Mesenchymal stem cell (in vitro differentiated cells and primary cell): Measurements from ENCODE around the gene SEPTIN2. TPM values are rescaled to one million over a fixed set of nuclear protein-coding genes. Genes with fewer than 3 reads are reported as not detected.

Source experiments
- DNase-seq: peaks from one replicate; pipeline ENCODE4 v3.0.0-alpha.2; 2013
- H2AFZ ChIP-seq: one replicate; pipeline ENCODE4 v1.6.1; 2013; ENCODE audit warnings: low read depth, mild to moderate bottlenecking, control low read depth, inconsistent platforms, low read length, moderate library complexity
- H2AK5ac ChIP-seq: 2 replicates; pipeline ENCODE4 v1.6.1; 2013; ENCODE audit warnings: low read length, moderate library complexity, mild to moderate bottlenecking, inconsistent platforms; ENCODE audit not compliant: severe bottlenecking
- H2BK120ac ChIP-seq: one replicate; pipeline ENCODE4 v1.6.1; 2013; ENCODE audit warnings: low read depth, mild to moderate bottlenecking, inconsistent platforms, low read length, moderate library complexity
- H2BK12ac ChIP-seq, 2 experiments: one replicate each; pipeline ENCODE4 v1.6.1; 2013; ENCODE audit warnings: inconsistent platforms in 2 of 2, low read length in 2 of 2, mild to moderate bottlenecking in 2 of 2, moderate library complexity in 2 of 2, control low read depth in 1 of 2
- H2BK15ac ChIP-seq: one replicate; pipeline ENCODE4 v1.6.1; 2013; ENCODE audit warnings: mild to moderate bottlenecking, low read depth, inconsistent platforms; ENCODE audit not compliant: poor library complexity, severe bottlenecking
- H2BK5ac ChIP-seq: 2 replicates; pipeline ENCODE4 v1.6.1; 2013; ENCODE audit warnings: low read depth, mild to moderate bottlenecking, low read length, control low read depth, inconsistent platforms; ENCODE audit not compliant: poor library complexity, severe bottlenecking
- H3K14ac ChIP-seq, 2 experiments: one replicate each; pipeline ENCODE4 v1.6.1; 2013; ENCODE audit warnings: inconsistent platforms in 2 of 2, low read length in 2 of 2, control low read depth in 1 of 2, mild to moderate bottlenecking in 1 of 2, moderate library complexity in 1 of 2
- H3K18ac ChIP-seq, 2 experiments: one replicate each; pipeline ENCODE4 v1.6.1; 2013; ENCODE audit warnings: inconsistent platforms in 2 of 2, low read length in 2 of 2, control low read depth in 1 of 2, low read depth in 1 of 2, mild to moderate bottlenecking in 1 of 2
- H3K23ac ChIP-seq, 2 experiments: one replicate each; pipeline ENCODE4 v1.6.1; 2013; ENCODE audit warnings: inconsistent platforms in 2 of 2, low read length in 2 of 2, mild to moderate bottlenecking in 2 of 2, moderate library complexity in 2 of 2, control low read depth in 1 of 2
- H3K27ac ChIP-seq: 2 replicates; pipeline ENCODE4 v1.5.1; 2013; ENCODE audit warnings: mild to moderate bottlenecking, moderate library complexity, low read length, control low read depth, inconsistent platforms; ENCODE audit not compliant: poor library complexity, severe bottlenecking
- H3K27me3 ChIP-seq, 2 experiments: 2 replicates each; pipeline versions ENCODE4 v1.6.1 to v1.7.0; 2013; ENCODE audit warnings: low read length in 2 of 2, mild to moderate bottlenecking in 2 of 2, moderate library complexity in 2 of 2, control low read depth in 1 of 2, inconsistent platforms in 1 of 2; ENCODE audit not compliant: control insufficient read depth in 1 of 2, insufficient read depth in 1 of 2
- H3K36me3 ChIP-seq, 2 experiments: 2 replicates each; pipeline versions ENCODE4 v1.6.1 to v1.7.0; 2013; ENCODE audit warnings: low read length in 2 of 2, control low read depth in 1 of 2, inconsistent platforms in 1 of 2, low read depth in 1 of 2, mild to moderate bottlenecking in 1 of 2; ENCODE audit not compliant: insufficient read depth in 2 of 2, control insufficient read depth in 1 of 2
- H3K4ac ChIP-seq, 2 experiments: one replicate each; pipeline ENCODE4 v1.6.1; 2013; ENCODE audit warnings: inconsistent platforms in 2 of 2, low read length in 2 of 2, mild to moderate bottlenecking in 2 of 2, moderate library complexity in 2 of 2, control low read depth in 1 of 2, low read depth in 1 of 2
- H3K4me1 ChIP-seq: 2 replicates; pipeline ENCODE4 v1.6.1; 2013; ENCODE audit warnings: low read depth, low read length, control low read depth; ENCODE audit not compliant: control insufficient read depth, insufficient read depth
- H3K4me2 ChIP-seq: 2 replicates; pipeline ENCODE4 v1.6.1; 2013; ENCODE audit warnings: low read length, mild to moderate bottlenecking, inconsistent platforms; ENCODE audit not compliant: poor library complexity, severe bottlenecking
- H3K4me3 ChIP-seq, 2 experiments: 2 replicates each; pipeline versions ENCODE4 v1.5.1 to v1.7.0; 2013; ENCODE audit warnings: low read length in 2 of 2, mild to moderate bottlenecking in 2 of 2, control low read depth in 1 of 2, low read depth in 1 of 2; ENCODE audit not compliant: insufficient read depth in 1 of 2
- H3K79me1 ChIP-seq: replicated peaks from 2 replicates; pipeline ENCODE4 v1.6.1; 2013; ENCODE audit warnings: mild to moderate bottlenecking, control low read depth, low read length, inconsistent platforms; ENCODE audit not compliant: poor library complexity, severe bottlenecking
- H3K9ac ChIP-seq: 2 replicates; pipeline ENCODE4 v1.7.0; 2013; ENCODE audit warnings: mild to moderate bottlenecking, low read length, moderate library complexity
- H3K9me3 ChIP-seq: 2 replicates; pipeline ENCODE4 v1.7.0; 2013; ENCODE audit warnings: mild to moderate bottlenecking, low read length; ENCODE audit not compliant: control insufficient read depth
- H4K8ac ChIP-seq: one replicate; pipeline ENCODE4 v1.6.1; 2013; ENCODE audit warnings: inconsistent platforms, mild to moderate bottlenecking, low read length, moderate library complexity
- H4K91ac ChIP-seq: one replicate; pipeline ENCODE4 v1.6.1; 2013; ENCODE audit warnings: mild to moderate bottlenecking, low read length, inconsistent platforms
- WGBS: methylation state at CpG from one replicate; pipeline ENCODE4 v1.1.7; 2013; ENCODE audit warnings: mixed read lengths; 5-methylcytosine and 5-hydroxymethylcytosine counted together
- polyA plus RNA-seq, 2 experiments: library from polyadenylated mRNA; stranded (reverse); fragments of 200-250 nt; gene quantifications; one replicate each; pipeline ENCODE4 v1.2.3, GENCODE V29; 2013

SEPTIN2 gene
- 369 TPM for polyA plus RNA-seq (2013, experiment 1 of 2)
- 372 TPM for polyA plus RNA-seq (2013, experiment 2 of 2)

- H3K9ac ChIP-seq, result peak within 1 kb of the TSS; percentile 96
- H3K4me3 ChIP-seq, result peak within 1 kb of the TSS; percentile 98 to 99
- peak within 1 kb of the TSS; percentile 100 for H3K27ac ChIP-seq
- H2BK5ac ChIP-seq, result peak within 1 kb of the TSS; percentile 100
- peaks cover 7% of the 10 kb centered on the region for H3K4me1 ChIP-seq
- peak within 1 kb of the TSS in 1 of 2 experiments; percentile 98 for H2BK12ac ChIP-seq
- H3K79me1 ChIP-seq, result no peaks in the 10 kb centered on the region
- peak within 1 kb of the TSS; percentile 27 for H2AFZ ChIP-seq
- no peaks in the 10 kb centered on the region for H3K27me3 ChIP-seq
- peak within 1 kb of the TSS; percentile 99 to 100 for H3K18ac ChIP-seq
- under 1% methylated on average over 63 of the region's 75 CpGs for WGBS
- peak within 1 kb of the TSS; percentile 85 for H2BK120ac ChIP-seq
- H4K8ac ChIP-seq, result peak within 1 kb of the TSS; percentile 100
- H3K36me3 ChIP-seq, result peaks cover 0 to 16% of the 10 kb centered on the region in 2 experiments
- H3K4ac ChIP-seq, result peak within 1 kb of the TSS; percentile 97 to 100
- H3K4me2 ChIP-seq, result peak within 1 kb of the TSS; percentile 89
- H2AK5ac ChIP-seq, result peak within 1 kb of the TSS; percentile 97
- H3K9me3 ChIP-seq, result no peaks in the 10 kb centered on the region
- H4K91ac ChIP-seq, result peak within 1 kb of the TSS; percentile 98
- peak within 1 kb of the TSS; percentile 96 to 97 for H3K23ac ChIP-seq
- peak; percentile 77 for DNase-seq
- H3K14ac ChIP-seq, result peak within 1 kb of the TSS in 1 of 2 experiments; percentile 100
- H2BK15ac ChIP-seq, result peak within 1 kb of the TSS; percentile 99
Measured at GRCh38 chr2:241315879-241316631, at the start of gene SEPTIN2. Gene SEPTIN2, plus strand, starts transcription at chr2:241315925. Its CDS starts 8,308 bp downstream, at chr2:241324233.

GRCh38 chr2:241267249-241268067, 48.3 kb upstream of the SEPTIN2 start:
- Histone ChIP-seq H2BK5ac (no peak overlapping the region), H3K4ac (no peak overlapping the region), H4K91ac (no peak overlapping the region), H3K9ac (no peak overlapping the region), H3K9me3 (no peaks in the 10 kb centered on the region), H3K14ac (no peak overlapping the region), H2BK12ac (no peak overlapping the region), H3K4me2 (no peak overlapping the region), H2AK5ac (no peak overlapping the region), H3K27ac (no peak overlapping the region), H3K79me1 (peaks cover 13% of the 10 kb centered on the region), H2AFZ (no peak overlapping the region), H3K23ac (peak overlapping the region in 1 of 2 experiments; percentile 66), H3K4me3 (no peak overlapping the region), H3K27me3 (no peaks in the 10 kb centered on the region), H2BK15ac (no peak overlapping the region), H3K4me1 (peaks cover 23% of the 10 kb centered on the region), H2BK120ac (no peak overlapping the region), H3K36me3 (peaks cover 59 to 64% of the 10 kb centered on the region in 2 experiments), H4K8ac (no peak overlapping the region), H3K18ac (no peak overlapping the region)
- DNase-seq, result no peak
- WGBS, result 87% methylated on average over 11 of the region's 12 CpGs

- no peak overlapping the region for H3K27ac ChIP-seq
- no peak overlapping the region for H2AFZ ChIP-seq
- no peak overlapping the region for H2AK5ac ChIP-seq
- H3K4me3 ChIP-seq, result peak overlapping the region in 1 of 2 experiments; percentile 82
- no peak overlapping the region for H2BK12ac ChIP-seq
- H2BK5ac ChIP-seq, result no peak overlapping the region
- H3K18ac ChIP-seq, result no peak overlapping the region
- H2BK15ac ChIP-seq, result no peak overlapping the region
- H3K9ac ChIP-seq, result peak overlapping the region; percentile 27
- peaks cover 50 to 56% of the 10 kb centered on the region in 2 experiments for H3K36me3 ChIP-seq
- no peak for DNase-seq
- H3K14ac ChIP-seq, result no peak overlapping the region
- no peak overlapping the region for H3K23ac ChIP-seq
- WGBS, result 86% methylated on average over 6 of the region's 7 CpGs
- peaks cover 7% of the 10 kb centered on the region for H3K79me1 ChIP-seq
- H2BK120ac ChIP-seq, result no peak overlapping the region
- H4K91ac ChIP-seq, result no peak overlapping the region
- H3K27me3 ChIP-seq, result no peaks in the 10 kb centered on the region
- no peak overlapping the region for H3K4me2 ChIP-seq
- no peak overlapping the region for H4K8ac ChIP-seq
- H3K4me1 ChIP-seq, result peaks cover 28% of the 10 kb centered on the region
- H3K9me3 ChIP-seq, result no peaks in the 10 kb centered on the region
- H3K4ac ChIP-seq, result no peak overlapping the region
Measured at GRCh38 chr2:241268306-241268705, 47.4 kb upstream of the SEPTIN2 start.
